Measurements from ENCODE around the gene MBL2.

Gene MBL2

DNA sequence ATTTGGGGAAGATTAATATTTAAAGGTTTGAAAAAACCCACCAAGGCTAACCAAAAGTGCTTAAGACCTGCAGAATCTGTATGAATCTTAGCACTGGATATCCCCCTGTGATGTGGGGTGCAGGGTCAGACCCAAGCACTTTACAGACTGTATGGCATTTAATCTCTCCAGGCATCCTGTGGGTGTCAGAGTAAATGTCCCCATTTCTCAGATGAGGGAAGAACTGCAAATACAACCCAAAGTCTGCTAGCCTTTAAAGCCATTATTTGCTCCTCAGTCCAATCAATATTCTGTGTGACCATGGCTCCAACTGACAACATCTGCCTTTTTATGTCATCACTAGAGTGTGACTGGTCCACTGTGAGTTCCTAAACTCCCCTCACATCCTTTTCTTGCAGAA is 10.0 kb upstream of the MBL2 start:
- Histone ChIP-seq H3K27me3 (ENCODE audit: insufficient read depth, low read length) (no peaks in the 10 kb centered on the region), H3K9me3 (ENCODE audit: low read length) (no peaks in the 10 kb centered on the region), H3K4me3 (ENCODE audit: low read depth, low read length, poor library complexity, severe bottlenecking) (no peak overlapping the region), H3K9ac (ENCODE audit: low read length) (no peak overlapping the region), H3K36me3 (ENCODE audit: insufficient read depth, low read length) (no peaks in the 10 kb centered on the region), H3K27ac (ENCODE audit: low read depth, low read length, poor library complexity, severe bottlenecking) (no peak overlapping the region), H3K4me2 (ENCODE audit: low read length) (no peak overlapping the region), H4K20me1 (ENCODE audit: insufficient read depth, low read length) (no peaks in the 10 kb centered on the region), H3F3A (ENCODE audit: insufficient read depth, low read length) (no peaks in the 10 kb centered on the region), H3K9me2 (ENCODE audit: low read depth, low read length) (no peaks in the 10 kb centered on the region), H3K4me1 (ENCODE audit: insufficient read depth, low read length, severe bottlenecking) (no peaks in the 10 kb centered on the region), H2AFZ (ENCODE audit: low read length) (no peak overlapping the region), H3K79me2 (ENCODE audit: insufficient read depth, low read length) (no peaks in the 10 kb centered on the region)
- no peak for TF ChIP-seq EZH2 (IDR thresholded peaks at IDR 0.05; ENCODE audit: borderline replicate concordance, low read length)
- TF ChIP-seq, protein P1, sequence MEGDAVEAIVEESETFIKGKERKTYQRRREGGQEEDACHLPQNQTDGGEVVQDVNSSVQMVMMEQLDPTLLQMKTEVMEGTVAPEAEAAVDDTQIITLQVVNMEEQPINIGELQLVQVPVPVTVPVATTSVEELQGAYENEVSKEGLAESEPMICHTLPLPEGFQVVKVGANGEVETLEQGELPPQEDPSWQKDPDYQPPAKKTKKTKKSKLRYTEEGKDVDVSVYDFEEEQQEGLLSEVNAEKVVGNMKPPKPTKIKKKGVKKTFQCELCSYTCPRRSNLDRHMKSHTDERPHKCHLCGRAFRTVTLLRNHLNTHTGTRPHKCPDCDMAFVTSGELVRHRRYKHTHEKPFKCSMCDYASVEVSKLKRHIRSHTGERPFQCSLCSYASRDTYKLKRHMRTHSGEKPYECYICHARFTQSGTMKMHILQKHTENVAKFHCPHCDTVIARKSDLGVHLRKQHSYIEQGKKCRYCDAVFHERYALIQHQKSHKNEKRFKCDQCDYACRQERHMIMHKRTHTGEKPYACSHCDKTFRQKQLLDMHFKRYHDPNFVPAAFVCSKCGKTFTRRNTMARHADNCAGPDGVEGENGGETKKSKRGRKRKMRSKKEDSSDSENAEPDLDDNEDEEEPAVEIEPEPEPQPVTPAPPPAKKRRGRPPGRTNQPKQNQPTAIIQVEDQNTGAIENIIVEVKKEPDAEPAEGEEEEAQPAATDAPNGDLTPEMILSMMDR (IDR thresholded peaks at IDR 0.05; ENCODE audit: low read length) = no peak

DNA sequence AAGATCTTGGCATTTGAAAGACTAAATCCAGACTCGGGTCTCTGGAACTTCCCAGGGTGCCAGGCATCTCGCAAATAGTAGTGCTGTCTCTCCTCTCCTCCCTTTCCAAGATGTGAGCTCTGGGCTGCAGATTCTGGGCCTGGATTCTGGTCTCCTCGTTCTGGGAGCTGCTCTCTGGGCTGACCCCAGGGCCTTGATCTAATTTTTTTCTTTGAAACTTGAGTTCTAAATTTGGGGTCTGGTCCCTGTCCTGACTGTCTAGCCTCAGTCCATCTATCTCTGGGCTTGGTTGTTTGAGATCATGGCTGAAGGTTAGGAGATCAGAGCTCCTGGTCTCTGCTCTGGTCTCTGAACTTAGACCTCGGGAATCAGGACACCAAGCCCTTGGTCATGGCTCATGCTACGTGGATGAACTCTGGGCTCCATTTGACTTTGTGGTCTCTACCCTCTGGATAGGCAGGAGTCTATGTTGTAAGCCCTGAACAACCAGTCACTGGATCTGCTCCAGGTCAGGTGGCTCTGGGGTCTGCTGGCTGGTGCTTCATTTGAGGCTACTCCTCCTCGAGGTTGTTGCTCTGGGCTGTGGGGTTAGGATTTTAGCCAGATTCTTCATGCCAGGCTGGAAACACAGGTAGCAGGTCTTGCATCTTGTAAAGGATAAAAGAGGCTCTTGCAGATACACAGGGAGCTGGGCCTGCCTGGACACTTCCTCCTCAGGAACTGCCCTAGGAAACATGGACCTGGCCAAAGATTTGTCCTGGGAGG is 8.0 kb upstream of the MBL2 start:
- Histone ChIP-seq H2AFZ (ENCODE audit: low read length) (no peak overlapping the region), H3K27me3 (ENCODE audit: insufficient read depth, low read length) (no peaks in the 10 kb centered on the region), H3K4me2 (ENCODE audit: low read length) (no peak overlapping the region), H3K4me3 (ENCODE audit: low read depth, low read length, poor library complexity, severe bottlenecking) (no peak overlapping the region), H3K79me2 (ENCODE audit: insufficient read depth, low read length) (no peaks in the 10 kb centered on the region), H4K20me1 (ENCODE audit: insufficient read depth, low read length) (no peaks in the 10 kb centered on the region), H3K9ac (ENCODE audit: low read length) (no peak overlapping the region), H3K9me3 (ENCODE audit: low read length) (no peaks in the 10 kb centered on the region), H3F3A (ENCODE audit: insufficient read depth, low read length) (no peaks in the 10 kb centered on the region), H3K4me1 (ENCODE audit: insufficient read depth, low read length, severe bottlenecking) (no peaks in the 10 kb centered on the region), H3K9me2 (ENCODE audit: low read depth, low read length) (no peaks in the 10 kb centered on the region), H3K27ac (ENCODE audit: low read depth, low read length, poor library complexity, severe bottlenecking) (no peak overlapping the region), H3K36me3 (ENCODE audit: insufficient read depth, low read length) (no peaks in the 10 kb centered on the region)
- no peak for TF ChIP-seq EZH2 (IDR thresholded peaks at IDR 0.05; ENCODE audit: borderline replicate concordance, low read length)
- TF ChIP-seq, protein P1 (IDR thresholded peaks at IDR 0.05; ENCODE audit: low read length) = no peak

DNA sequence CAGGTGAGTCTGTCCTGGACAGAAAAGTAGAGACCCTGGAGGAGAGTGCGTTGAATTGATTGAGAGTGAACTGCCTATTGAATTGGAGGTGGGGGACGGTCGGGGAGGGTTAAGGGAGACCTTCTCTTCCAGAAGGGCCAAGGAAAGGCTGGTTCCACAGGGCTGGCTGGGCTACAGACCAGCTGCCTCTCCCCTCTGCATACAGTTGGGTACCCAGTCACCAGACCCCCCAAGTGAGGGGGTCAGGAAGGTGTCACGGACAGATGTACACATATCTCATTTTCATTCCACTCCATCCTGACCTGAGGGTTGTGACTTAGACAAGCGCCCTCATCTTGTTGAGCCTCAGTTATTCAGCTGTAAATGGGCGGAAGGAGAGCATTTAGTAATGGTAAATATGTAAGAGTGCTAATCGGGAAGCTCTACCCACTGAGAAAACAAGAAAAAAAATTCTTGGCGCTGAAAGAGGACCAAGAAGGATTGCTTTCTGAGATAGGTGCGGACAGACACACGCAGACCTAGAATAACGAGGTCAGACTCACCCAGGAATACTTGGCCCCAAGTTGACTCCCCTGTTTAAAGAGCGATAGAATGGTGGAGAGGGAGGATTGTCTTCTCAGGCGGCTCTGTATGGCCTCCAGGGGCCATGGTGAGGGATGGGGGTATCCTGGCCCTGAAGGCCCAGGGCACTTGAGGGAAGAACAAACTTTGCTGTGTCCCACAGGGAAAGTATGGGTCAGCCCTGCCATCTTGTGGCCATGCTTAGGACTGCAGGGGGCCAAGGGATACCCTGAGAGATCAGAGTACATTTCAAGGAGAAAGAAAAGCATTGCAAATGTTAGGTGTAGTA is 7.2 kb upstream of the MBL2 start:
- no peak overlapping the region for H2AFZ ChIP-seq (ENCODE audit: low read length)
- no peaks in the 10 kb centered on the region for H3F3A ChIP-seq (ENCODE audit: insufficient read depth, low read length)
- no peak for TF ChIP-seq EZH2 (IDR thresholded peaks at IDR 0.05; ENCODE audit: borderline replicate concordance, low read length)
- TF ChIP-seq, protein P1 (IDR thresholded peaks at IDR 0.05; ENCODE audit: low read length) = peak; percentile 80
- no peaks in the 10 kb centered on the region for H3K79me2 ChIP-seq (ENCODE audit: insufficient read depth, low read length)
- H3K4me1 ChIP-seq (ENCODE audit: insufficient read depth, low read length, severe bottlenecking) = no peaks in the 10 kb centered on the region
- no peak overlapping the region for H3K9ac ChIP-seq (ENCODE audit: low read length)
- H3K4me3 ChIP-seq (ENCODE audit: low read depth, low read length, poor library complexity, severe bottlenecking) = no peak overlapping the region
- no peaks in the 10 kb centered on the region for H3K27me3 ChIP-seq (ENCODE audit: insufficient read depth, low read length)
- no peak overlapping the region for H3K4me2 ChIP-seq (ENCODE audit: low read length)
- no peaks in the 10 kb centered on the region for H4K20me1 ChIP-seq (ENCODE audit: insufficient read depth, low read length)
- no peaks in the 10 kb centered on the region for H3K9me2 ChIP-seq (ENCODE audit: low read depth, low read length)
- H3K27ac ChIP-seq (ENCODE audit: low read depth, low read length, poor library complexity, severe bottlenecking) = no peak overlapping the region
- no peaks in the 10 kb centered on the region for H3K9me3 ChIP-seq (ENCODE audit: low read length)
- H3K36me3 ChIP-seq (ENCODE audit: insufficient read depth, low read length) = no peaks in the 10 kb centered on the region
